HG02588 (cell line): ENCODE measurements around the gene CERT1.
A peak's percentile ranks its signal among the peaks of the same experiment; 100 is the strongest.

Experiments used
- ATAC-seq: cut with Tn5 transposase; IDR thresholded peaks from one replicate; pipeline ENCODE4 v1.9.1; 2021; ENCODE audit warnings: mild to moderate bottlenecking, moderate library complexity; ENCODE audit not compliant: unreplicated experiment

The CERT1 gene

GRCh38 chr5:75433814-75434506 lies 77.5 kb downstream of the CERT1 start:
- ATAC-seq = no peak

GRCh38 chr5:75414241-75414640 lies 97.2 kb downstream of the CERT1 start:
- ATAC-seq = no peak

- no peak for ATAC-seq
These were observed 99.1 kb downstream of the CERT1 start for GRCh38 chr5:75412111-75412990.

GRCh38 chr5:75405296-75405695 lies 106.1 kb downstream of the CERT1 start:
- no peak for ATAC-seq

- no peak for ATAC-seq
These were observed 116.2 kb downstream of the CERT1 start for GRCh38 chr5:75395277-75395676.

GRCh38 chr5:75389430-75389829 lies 122.0 kb downstream of the CERT1 start:
- ATAC-seq = no peak

GRCh38 chr5:75387806-75388205 lies 123.6 kb downstream of the CERT1 start:
- ATAC-seq = no peak

- no peak for ATAC-seq
These were observed 127.2 kb downstream of the CERT1 start for GRCh38 chr5:75384218-75384617.

- ATAC-seq = no peak
These were observed 130.0 kb downstream of the CERT1 start for GRCh38 chr5:75381456-75381855.

GRCh38 chr5:75380099-75380498 lies 131.3 kb downstream of the CERT1 start:
- ATAC-seq = no peak

GRCh38 chr5:75375414-75375813 lies 136.0 kb downstream of the CERT1 start:
- ATAC-seq = no peak

GRCh38 chr5:75374394-75374814 lies 137.0 kb downstream of the CERT1 start:
- ATAC-seq = no peak

GRCh38 chr5:75373862-75374261 lies 137.6 kb downstream of the CERT1 start:
- no peak for ATAC-seq

GRCh38 chr5:75368391-75368790 lies 143.0 kb downstream of the CERT1 start:
- no peak for ATAC-seq

GRCh38 chr5:75367401-75367800 lies 144.0 kb downstream of the CERT1 start:
- ATAC-seq = no peak

- peak; percentile 86 for ATAC-seq
These were observed 144.6 kb downstream of the CERT1 start for GRCh38 chr5:75366787-75367186.

- no peak for ATAC-seq
These were observed 145.7 kb downstream of the CERT1 start for GRCh38 chr5:75365740-75366139.

- no peak for ATAC-seq
These were observed 146.7 kb downstream of the CERT1 start for GRCh38 chr5:75364571-75365280.

GRCh38 chr5:75363726-75364495 lies 147.5 kb downstream of the CERT1 start:
- no peak for ATAC-seq

- no peak for ATAC-seq
These were observed 148.3 kb downstream of the CERT1 start for GRCh38 chr5:75363111-75363510.

- no peak for ATAC-seq
These were observed 148.9 kb downstream of the CERT1 start for GRCh38 chr5:75362474-75362975.
